HCT116 (cell line): Measurements from ENCODE around the gene HAGH.

ENCODE experiments used
- EZH2 ChIP-seq: fragments of 200-600 bp; sonication (generic); IDR thresholded peaks from 2 replicates; pipeline ENCODE4 v1.6.1; 2017; ENCODE audit warnings: antibody characterized with exemption, mixed run types
- JUND ChIP-seq: IDR thresholded peaks from 2 replicates; pipeline ENCODE4 v1.6.1; 2012
- POLR2A ChIP-seq: IDR thresholded peaks from 2 replicates; pipeline ENCODE4 v1.7.0; 2011; ENCODE audit warnings: borderline replicate concordance; ENCODE audit not compliant: insufficient read depth, insufficient read length; ENCODE audit errors: extremely low read depth
- RAD21 ChIP-seq: IDR thresholded peaks from 2 replicates; pipeline ENCODE4 v1.6.1; 2012; ENCODE audit warnings: low read depth, mild to moderate bottlenecking
- TF ChIP-seq, protein P1 (sequence below): IDR thresholded peaks from 2 replicates; pipeline ENCODE4 v1.6.1; 2012
- TF ChIP-seq, protein P2 (sequence below), 3 experiments: fragments of 200-600 bp in 1 of 3; sonication (generic) in 1 of 3; IDR thresholded peaks in 2 of 3; conservative IDR thresholded peaks in 1 of 3; 2 replicates each; pipeline ENCODE4 v1.5.1; 2012 to 2017; ENCODE audit warnings: low read depth in 2 of 3, low read length in 2 of 3, antibody characterized with exemption in 1 of 3, borderline replicate concordance in 1 of 3, control low read depth in 1 of 3, mild to moderate bottlenecking in 1 of 3, mixed read lengths in 1 of 3, mixed run types in 1 of 3, moderate library complexity in 1 of 3; ENCODE audit not compliant: insufficient read depth in 1 of 3
- TF ChIP-seq, protein P3 (sequence below): IDR thresholded peaks from 2 replicates; pipeline ENCODE4 v1.6.1; 2011; ENCODE audit warnings: mild to moderate bottlenecking, low read length, moderate library complexity; ENCODE audit not compliant: insufficient replicate concordance; ENCODE audit errors: extremely low read depth

DNA sequence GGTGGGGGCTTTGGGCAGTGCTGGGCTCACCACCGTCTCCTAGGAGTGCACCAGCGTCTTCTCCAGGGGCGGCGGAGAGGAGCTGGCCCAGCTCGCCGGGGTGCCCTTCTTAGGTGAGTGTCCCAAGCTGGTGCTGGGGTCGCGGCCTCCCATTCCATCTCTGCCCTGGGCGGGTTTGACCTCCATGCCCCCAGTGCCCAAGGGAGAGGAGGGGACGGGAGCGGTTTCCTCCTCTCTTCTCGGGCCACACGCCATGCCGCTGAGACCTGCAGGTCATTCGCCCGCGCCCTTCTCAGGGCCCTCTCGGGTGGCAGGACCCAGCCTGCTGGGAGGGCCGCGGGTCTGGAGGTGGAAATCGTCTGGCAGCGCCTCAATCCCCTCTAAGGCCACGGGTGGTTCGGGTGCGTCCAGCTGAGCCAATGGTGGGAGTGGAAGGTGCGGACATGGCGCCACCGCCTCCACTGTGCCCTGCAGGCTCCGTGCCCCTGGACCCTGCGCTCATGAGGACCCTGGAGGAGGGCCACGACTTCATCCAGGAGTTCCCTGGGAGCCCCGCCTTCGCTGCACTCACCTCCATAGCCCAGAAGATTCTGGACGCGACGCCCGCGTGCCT lies 38.4 kb downstream of the HAGH start:
- TF ChIP-seq EZH2 (no peak), RAD21 (no peak), POLR2A (no peak), JUND (no peak)
- TF ChIP-seq, protein P1, sequence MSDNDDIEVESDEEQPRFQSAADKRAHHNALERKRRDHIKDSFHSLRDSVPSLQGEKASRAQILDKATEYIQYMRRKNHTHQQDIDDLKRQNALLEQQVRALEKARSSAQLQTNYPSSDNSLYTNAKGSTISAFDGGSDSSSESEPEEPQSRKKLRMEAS, result no peak
- TF ChIP-seq, protein P2, sequence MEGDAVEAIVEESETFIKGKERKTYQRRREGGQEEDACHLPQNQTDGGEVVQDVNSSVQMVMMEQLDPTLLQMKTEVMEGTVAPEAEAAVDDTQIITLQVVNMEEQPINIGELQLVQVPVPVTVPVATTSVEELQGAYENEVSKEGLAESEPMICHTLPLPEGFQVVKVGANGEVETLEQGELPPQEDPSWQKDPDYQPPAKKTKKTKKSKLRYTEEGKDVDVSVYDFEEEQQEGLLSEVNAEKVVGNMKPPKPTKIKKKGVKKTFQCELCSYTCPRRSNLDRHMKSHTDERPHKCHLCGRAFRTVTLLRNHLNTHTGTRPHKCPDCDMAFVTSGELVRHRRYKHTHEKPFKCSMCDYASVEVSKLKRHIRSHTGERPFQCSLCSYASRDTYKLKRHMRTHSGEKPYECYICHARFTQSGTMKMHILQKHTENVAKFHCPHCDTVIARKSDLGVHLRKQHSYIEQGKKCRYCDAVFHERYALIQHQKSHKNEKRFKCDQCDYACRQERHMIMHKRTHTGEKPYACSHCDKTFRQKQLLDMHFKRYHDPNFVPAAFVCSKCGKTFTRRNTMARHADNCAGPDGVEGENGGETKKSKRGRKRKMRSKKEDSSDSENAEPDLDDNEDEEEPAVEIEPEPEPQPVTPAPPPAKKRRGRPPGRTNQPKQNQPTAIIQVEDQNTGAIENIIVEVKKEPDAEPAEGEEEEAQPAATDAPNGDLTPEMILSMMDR (IDR thresholded peaks at IDR 0.05 in 2 of 3, conservative IDR thresholded peaks at IDR 0.05 in 1 of 3; ENCODE audit: borderline replicate concordance in 1 of 3, insufficient read depth in 1 of 3, low read depth in 2 of 3, low read length in 2 of 3), result no peak
- TF ChIP-seq, protein P3, sequence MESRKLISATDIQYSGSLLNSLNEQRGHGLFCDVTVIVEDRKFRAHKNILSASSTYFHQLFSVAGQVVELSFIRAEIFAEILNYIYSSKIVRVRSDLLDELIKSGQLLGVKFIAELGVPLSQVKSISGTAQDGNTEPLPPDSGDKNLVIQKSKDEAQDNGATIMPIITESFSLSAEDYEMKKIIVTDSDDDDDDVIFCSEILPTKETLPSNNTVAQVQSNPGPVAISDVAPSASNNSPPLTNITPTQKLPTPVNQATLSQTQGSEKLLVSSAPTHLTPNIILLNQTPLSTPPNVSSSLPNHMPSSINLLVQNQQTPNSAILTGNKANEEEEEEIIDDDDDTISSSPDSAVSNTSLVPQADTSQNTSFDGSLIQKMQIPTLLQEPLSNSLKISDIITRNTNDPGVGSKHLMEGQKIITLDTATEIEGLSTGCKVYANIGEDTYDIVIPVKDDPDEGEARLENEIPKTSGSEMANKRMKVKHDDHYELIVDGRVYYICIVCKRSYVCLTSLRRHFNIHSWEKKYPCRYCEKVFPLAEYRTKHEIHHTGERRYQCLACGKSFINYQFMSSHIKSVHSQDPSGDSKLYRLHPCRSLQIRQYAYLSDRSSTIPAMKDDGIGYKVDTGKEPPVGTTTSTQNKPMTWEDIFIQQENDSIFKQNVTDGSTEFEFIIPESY, result no peak
